Measurements from ENCODE around the gene TTLL10. TPM values are rescaled to one million over a fixed set of nuclear protein-coding genes. Genes with fewer than 3 reads are reported as not detected.

TTLL10 gene
- polyA plus RNA-seq, 1 experiment = not detected

DNA sequence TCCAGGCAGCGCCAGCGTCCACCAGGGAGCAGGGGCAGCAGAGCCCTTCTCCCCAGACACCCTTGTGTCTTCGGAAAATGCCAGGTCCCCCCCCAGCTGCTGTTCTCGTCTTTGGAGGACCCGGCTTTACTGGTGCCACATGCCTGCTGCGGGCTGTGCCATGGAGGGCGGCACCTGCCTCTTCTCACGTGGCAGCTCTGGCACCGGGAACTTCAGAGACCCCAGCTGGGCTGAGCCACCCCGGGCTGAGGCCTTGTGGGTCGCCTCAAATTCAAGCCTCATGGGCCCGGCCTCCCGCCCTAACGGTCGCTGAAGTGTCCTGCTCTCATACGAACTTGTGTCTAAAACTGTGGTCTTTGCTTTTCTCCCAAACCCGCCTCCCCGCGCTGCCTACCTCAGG, 30.8 kb upstream of the TTLL10 start:
- TF ChIP-seq, protein P1, sequence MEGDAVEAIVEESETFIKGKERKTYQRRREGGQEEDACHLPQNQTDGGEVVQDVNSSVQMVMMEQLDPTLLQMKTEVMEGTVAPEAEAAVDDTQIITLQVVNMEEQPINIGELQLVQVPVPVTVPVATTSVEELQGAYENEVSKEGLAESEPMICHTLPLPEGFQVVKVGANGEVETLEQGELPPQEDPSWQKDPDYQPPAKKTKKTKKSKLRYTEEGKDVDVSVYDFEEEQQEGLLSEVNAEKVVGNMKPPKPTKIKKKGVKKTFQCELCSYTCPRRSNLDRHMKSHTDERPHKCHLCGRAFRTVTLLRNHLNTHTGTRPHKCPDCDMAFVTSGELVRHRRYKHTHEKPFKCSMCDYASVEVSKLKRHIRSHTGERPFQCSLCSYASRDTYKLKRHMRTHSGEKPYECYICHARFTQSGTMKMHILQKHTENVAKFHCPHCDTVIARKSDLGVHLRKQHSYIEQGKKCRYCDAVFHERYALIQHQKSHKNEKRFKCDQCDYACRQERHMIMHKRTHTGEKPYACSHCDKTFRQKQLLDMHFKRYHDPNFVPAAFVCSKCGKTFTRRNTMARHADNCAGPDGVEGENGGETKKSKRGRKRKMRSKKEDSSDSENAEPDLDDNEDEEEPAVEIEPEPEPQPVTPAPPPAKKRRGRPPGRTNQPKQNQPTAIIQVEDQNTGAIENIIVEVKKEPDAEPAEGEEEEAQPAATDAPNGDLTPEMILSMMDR (IDR thresholded peaks at IDR 0.05; ENCODE audit: low read depth, low read length) = no peak
- POLR2A ChIA-PET = no interaction called here
- Histone ChIP-seq H3K9me3 (ENCODE audit: control insufficient read depth, insufficient read depth, low read length) (no peaks in the 10 kb centered on the region; the same call in 1 of the 2 replicates), H3K27me3 (ENCODE audit: control insufficient read depth, insufficient read depth, low read length) (peaks cover 19% of the 10 kb centered on the region), H3K27ac (ENCODE audit: low read depth, low read length) (no peak overlapping the region), H3K4me3 (ENCODE audit: low read depth, low read length) (no peak overlapping the region)
- no peak for DNase-seq (ENCODE audit: low read depth, low spot score)
- CTCF ChIA-PET = no interaction called here

DNA sequence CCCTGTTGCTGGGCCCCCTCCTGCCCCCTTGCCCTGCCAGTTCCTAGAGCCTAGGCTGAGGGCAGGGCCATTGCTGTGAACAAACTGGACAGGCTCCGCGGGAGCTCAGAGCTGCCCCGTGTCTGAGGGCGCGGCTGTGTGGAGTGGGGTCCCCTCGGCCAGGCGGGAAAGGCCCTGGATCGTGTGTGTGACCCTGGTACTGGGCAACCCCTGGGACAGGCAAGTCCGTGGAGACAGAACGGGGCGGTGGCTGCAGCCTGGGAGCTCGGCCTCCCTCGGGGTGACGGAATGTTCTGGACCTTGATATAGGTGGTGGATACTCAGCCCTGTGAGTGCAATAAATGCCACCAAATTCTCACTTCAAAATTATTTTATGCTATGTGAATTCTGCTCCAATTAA, 30.0 kb upstream of the TTLL10 start:
- Histone ChIP-seq H3K27ac (ENCODE audit: low read depth, low read length) (no peak overlapping the region), H3K9me3 (ENCODE audit: control insufficient read depth, insufficient read depth, low read length) (no peaks in the 10 kb centered on the region; the same call in 1 of the 2 replicates), H3K27me3 (ENCODE audit: control insufficient read depth, insufficient read depth, low read length) (peaks cover 16% of the 10 kb centered on the region), H3K4me3 (ENCODE audit: low read depth, low read length) (no peak overlapping the region)
- TF ChIP-seq, protein P1 (IDR thresholded peaks at IDR 0.05; ENCODE audit: low read depth, low read length) = no peak
- DNase-seq (ENCODE audit: low read depth, low spot score) = no peak
- CTCF ChIA-PET = no interaction called here
- POLR2A ChIA-PET = no interaction called here

GRCh38 chr1:1144122-1144842, 29.4 kb upstream of the TTLL10 start:
- H3K27me3 ChIP-seq (ENCODE audit: control insufficient read depth, insufficient read depth, low read length) = peaks cover 19% of the 10 kb centered on the region
- ChIA-PET POLR2A (no interaction called here), CTCF (no interaction called here)
- no peak for DNase-seq (ENCODE audit: low read depth, low spot score)
- TF ChIP-seq, protein P1 (IDR thresholded peaks at IDR 0.05; ENCODE audit: low read depth, low read length) = no peak
- H3K27ac ChIP-seq (ENCODE audit: low read depth, low read length) = no peak overlapping the region
- H3K4me3 ChIP-seq (ENCODE audit: low read depth, low read length) = no peak overlapping the region
- H3K9me3 ChIP-seq (ENCODE audit: control insufficient read depth, insufficient read depth, low read length) = no peaks in the 10 kb centered on the region; the same call in 1 of the 2 replicates

DNA sequence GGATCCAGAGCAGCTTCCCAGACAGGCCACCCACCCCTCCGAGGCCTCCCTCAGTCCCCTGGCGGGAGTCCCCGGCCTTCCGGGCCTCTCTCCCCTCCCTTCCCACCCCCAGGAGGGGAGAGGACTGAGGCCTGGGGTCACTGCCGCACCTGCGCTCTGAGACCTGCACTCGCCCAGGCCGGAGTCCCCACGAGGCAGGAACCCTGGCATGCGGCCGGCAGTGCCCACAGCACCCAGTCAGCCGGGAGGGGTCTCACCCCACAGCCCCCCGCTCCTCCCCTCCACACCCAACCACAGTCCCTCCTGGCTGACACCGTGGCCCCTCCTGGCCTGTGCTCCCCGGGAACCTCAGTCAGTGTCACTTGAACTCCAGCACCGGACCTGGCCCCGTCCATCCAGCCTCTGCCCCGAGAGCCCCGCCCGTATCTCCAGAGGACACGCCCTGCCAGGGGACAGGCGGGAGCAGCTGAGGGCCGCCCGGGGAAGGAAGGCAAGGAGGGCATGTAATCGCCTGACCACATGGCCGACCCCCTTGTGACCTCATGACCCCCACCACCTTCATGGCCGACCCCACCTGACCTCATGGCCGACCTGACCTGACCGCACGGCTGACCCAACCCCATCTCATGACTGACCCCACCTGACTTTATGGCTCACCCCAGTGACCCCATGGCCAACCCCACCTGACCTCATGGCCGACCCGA, 28.7 kb upstream of the TTLL10 start:
- Histone ChIP-seq H3K27me3 (ENCODE audit: control insufficient read depth, insufficient read depth, low read length) (peaks cover 20% of the 10 kb centered on the region), H3K27ac (ENCODE audit: low read depth, low read length) (no peak overlapping the region), H3K9me3 (ENCODE audit: control insufficient read depth, insufficient read depth, low read length) (no peaks in the 10 kb centered on the region; the same call in 1 of the 2 replicates), H3K4me3 (ENCODE audit: low read depth, low read length) (no peak overlapping the region)
- TF ChIP-seq, protein P1 (IDR thresholded peaks at IDR 0.05; ENCODE audit: low read depth, low read length) = no peak
- ChIA-PET POLR2A (no interaction called here), CTCF (no interaction called here)
- DNase-seq (ENCODE audit: low read depth, low spot score) = no peak

- Histone ChIP-seq H3K9me3 (ENCODE audit: control insufficient read depth, insufficient read depth, low read length) (no peaks in the 10 kb centered on the region; the same call in 1 of the 2 replicates), H3K4me3 (ENCODE audit: low read depth, low read length) (no peak overlapping the region), H3K27ac (ENCODE audit: low read depth, low read length) (no peak overlapping the region), H3K27me3 (ENCODE audit: control insufficient read depth, insufficient read depth, low read length) (peaks cover 20% of the 10 kb centered on the region)
- CTCF ChIA-PET = no interaction called here
- DNase-seq (ENCODE audit: low read depth, low spot score) = no peak
- POLR2A ChIA-PET = no interaction called here
- TF ChIP-seq, protein P1 (IDR thresholded peaks at IDR 0.05; ENCODE audit: low read depth, low read length) = no peak
Observed at GRCh38 chr1:1145547-1145914, 28.1 kb upstream of the TTLL10 start.
